ENCODE measurements around the gene FAM76A.
A peak's percentile ranks its signal among the peaks of the same experiment; 100 is the strongest.
"Not testable (repeated sequence)": the region's sequence is repeated elsewhere in the genome, so short reads cannot be mapped to it uniquely, and the experiment has no call there.

FAM76A gene

DNA sequence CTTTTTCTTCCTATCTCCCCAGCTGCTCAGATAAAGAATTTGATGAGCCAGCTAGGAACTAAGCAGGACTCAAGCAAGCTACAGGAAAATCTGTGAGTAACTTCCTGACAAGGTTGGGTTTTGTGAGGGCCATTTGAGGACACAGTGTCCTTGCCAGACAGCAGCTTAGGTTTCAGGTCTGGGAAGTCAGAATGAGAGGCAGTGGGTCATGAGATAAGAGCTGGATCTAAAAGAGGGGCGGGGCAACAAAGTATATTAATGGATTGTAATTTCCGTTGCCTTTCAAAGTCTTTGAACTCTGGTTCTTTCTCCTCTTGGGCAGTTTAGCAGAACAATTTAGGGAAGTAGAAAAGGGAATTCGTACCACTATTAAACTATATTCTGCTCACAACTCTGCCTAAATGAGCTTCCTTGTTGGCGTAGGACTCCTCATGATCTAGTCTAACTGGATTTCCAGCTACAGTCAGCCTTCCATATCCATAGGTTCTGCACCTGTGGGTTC is 63.8 kb downstream of the FAM76A start:
- H3K4me3 ChIP-seq (ENCODE audit: control insufficient read depth, low read depth, low read length): no peak overlapping the region
- TF ChIP-seq, protein P1, sequence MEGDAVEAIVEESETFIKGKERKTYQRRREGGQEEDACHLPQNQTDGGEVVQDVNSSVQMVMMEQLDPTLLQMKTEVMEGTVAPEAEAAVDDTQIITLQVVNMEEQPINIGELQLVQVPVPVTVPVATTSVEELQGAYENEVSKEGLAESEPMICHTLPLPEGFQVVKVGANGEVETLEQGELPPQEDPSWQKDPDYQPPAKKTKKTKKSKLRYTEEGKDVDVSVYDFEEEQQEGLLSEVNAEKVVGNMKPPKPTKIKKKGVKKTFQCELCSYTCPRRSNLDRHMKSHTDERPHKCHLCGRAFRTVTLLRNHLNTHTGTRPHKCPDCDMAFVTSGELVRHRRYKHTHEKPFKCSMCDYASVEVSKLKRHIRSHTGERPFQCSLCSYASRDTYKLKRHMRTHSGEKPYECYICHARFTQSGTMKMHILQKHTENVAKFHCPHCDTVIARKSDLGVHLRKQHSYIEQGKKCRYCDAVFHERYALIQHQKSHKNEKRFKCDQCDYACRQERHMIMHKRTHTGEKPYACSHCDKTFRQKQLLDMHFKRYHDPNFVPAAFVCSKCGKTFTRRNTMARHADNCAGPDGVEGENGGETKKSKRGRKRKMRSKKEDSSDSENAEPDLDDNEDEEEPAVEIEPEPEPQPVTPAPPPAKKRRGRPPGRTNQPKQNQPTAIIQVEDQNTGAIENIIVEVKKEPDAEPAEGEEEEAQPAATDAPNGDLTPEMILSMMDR (conservative IDR thresholded peaks at IDR 0.05; ENCODE audit: control insufficient read depth, insufficient read depth, low read depth, low read length): no peak
- peak; percentile 67 for DNase-seq (ENCODE audit: low read depth)

DNA sequence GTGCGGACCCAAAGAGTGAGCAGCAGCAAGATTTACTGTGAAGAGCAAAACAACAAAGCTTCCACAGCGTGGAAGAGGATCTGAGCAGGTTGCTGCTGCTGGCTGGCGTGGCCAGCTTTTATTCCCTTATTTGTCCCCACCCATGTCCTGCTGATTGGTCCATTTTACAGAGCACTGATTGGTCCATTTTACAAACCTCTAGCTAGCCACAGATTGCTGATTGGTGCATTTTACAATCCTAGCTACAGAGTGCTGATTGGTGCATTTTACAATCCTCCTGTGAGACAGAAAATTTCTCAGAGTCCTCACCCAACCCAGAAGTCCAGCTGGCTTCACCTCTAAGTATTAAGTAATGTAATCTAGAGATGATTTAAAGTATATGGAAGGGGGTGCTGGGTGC is 64.5 kb downstream of the FAM76A start:
- DNase-seq (ENCODE audit: low read depth); H3K4me3 ChIP-seq (ENCODE audit: control insufficient read depth, low read depth, low read length): not testable (repeated sequence)

DNA sequence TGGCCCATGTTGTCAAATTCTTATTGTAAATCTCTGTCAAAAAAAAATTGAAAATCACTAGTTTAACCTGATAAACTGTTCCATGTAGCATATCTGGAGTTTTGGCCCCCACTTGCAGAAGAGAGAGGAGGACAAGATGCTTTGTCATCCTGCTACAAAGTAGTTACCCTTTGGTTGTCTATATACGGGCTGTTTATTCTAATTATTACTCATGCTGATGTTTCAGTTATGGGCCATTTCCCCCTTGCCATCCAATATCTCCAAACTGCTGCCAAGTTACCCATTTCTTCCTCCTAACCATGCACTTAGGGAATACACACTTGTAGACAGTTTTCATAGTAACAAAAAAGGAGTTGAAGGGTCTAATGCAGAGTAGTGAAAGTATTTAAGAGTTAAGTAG is 69.8 kb downstream of the FAM76A start:
- DNase-seq (ENCODE audit: low read depth): no peak
- no peak overlapping the region for H3K4me3 ChIP-seq (ENCODE audit: control insufficient read depth, low read depth, low read length)
- TF ChIP-seq, protein P1 (conservative IDR thresholded peaks at IDR 0.05; ENCODE audit: control insufficient read depth, insufficient read depth, low read depth, low read length): no peak

DNA sequence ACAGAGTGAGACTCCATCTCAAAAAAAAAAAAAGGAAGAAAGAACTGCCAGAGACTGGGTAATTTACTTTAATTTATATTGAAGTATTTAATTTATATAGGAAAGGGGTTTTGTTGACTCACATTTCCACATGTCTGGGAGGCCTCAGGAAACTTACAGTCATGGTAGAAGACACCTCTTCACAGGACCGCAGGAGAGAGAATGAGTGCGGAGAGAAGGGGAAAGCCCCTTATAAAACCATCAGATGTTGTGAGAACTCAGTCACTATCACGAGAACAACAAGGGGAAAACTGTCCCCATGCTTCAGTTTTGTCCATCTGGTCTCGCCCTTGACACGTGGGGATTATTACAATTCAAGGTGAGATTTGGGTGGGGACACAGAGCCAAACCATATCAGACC is 79.0 kb downstream of the FAM76A start:
- no peak overlapping the region for H3K4me3 ChIP-seq (ENCODE audit: control insufficient read depth, low read depth, low read length)
- TF ChIP-seq, protein P1 (conservative IDR thresholded peaks at IDR 0.05; ENCODE audit: control insufficient read depth, insufficient read depth, low read depth, low read length): no peak
- no peak for DNase-seq (ENCODE audit: low read depth)

DNA sequence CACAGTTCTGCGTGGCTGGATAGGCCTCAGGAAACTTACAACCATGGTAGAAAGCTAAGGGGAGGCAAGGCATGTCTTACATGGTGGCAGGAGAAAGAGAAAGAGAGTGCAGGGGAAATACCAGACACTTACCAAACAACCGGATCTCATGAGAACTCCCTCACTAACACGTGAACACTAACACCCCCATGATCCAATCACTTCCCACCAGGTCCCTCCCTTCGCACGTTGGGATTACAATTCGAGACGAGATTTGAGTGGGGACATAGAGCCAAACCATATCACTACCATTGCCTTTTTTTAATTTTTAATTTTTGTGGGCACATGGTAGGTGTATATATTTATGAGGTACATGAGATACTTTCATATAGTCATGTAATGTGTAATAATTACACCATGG is 81.0 kb downstream of the FAM76A start:
- TF ChIP-seq, protein P1 (conservative IDR thresholded peaks at IDR 0.05; ENCODE audit: control insufficient read depth, insufficient read depth, low read depth, low read length): no peak
- DNase-seq (ENCODE audit: low read depth): no peak
- no peak overlapping the region for H3K4me3 ChIP-seq (ENCODE audit: control insufficient read depth, low read depth, low read length)

DNA sequence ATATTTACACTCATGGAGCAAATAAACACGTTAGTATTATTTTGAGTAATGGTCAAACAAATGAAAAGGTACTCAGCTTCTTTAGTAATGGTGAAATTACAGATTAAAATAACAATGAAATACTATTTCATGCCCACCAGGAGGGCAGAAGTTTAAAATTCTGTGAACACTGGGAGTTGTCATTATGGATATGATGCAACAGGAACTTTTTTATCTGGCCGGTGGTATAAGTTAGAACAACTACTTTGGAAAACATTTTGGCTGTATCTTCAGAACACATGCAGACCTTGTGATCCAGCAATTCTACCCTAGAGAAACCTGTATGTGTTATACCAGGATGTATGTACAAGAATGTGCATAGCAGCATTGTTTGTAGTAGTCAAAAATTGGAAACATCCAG is 81.6 kb downstream of the FAM76A start:
- TF ChIP-seq, protein P1 (conservative IDR thresholded peaks at IDR 0.05; ENCODE audit: control insufficient read depth, insufficient read depth, low read depth, low read length): no peak
- no peak overlapping the region for H3K4me3 ChIP-seq (ENCODE audit: control insufficient read depth, low read depth, low read length)
- DNase-seq (ENCODE audit: low read depth): no peak

DNA sequence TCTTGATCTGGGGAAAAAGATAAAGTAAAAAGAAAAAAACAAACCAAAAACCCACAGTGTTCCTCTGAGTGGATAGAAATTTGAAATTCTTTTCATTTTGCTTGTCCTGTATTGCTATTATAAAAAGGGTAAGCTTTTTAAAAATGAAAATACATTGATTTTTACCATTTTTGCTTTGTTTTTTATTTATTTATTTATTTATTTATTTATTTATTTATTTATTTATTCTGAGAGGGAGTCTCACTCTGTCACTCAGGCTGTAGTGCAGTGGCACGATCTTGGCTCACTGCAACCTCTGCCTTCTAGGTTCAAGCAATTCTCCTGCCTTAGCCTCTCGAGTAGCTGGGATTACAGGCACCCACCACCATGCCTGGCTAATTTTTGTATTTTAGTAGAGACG is 82.4 kb downstream of the FAM76A start:
- not testable (repeated sequence) for DNase-seq (ENCODE audit: low read depth); H3K4me3 ChIP-seq (ENCODE audit: control insufficient read depth, low read depth, low read length)

DNA sequence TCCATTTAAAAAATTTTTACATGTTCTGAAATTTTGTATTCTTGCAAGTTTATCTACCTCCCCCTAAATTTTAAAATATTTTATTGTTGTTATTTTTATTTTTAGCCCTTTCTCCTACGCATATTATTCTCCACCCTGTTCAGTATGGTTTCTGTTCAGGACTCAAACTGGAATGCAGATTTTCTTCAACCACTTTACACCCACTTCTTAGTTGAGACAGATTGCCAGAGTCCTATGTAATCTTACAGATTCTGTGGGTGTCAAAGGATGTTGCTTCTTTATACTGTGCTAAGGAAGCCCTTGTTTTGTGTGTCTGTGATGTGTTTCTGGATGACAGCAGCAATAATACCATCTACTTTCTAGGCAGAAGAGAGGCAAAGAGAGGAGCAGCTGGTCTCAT is 84.1 kb downstream of the FAM76A start:
- no peak for DNase-seq (ENCODE audit: low read depth)
- TF ChIP-seq, protein P1 (conservative IDR thresholded peaks at IDR 0.05; ENCODE audit: control insufficient read depth, insufficient read depth, low read depth, low read length): no peak
- H3K4me3 ChIP-seq (ENCODE audit: control insufficient read depth, low read depth, low read length): no peak overlapping the region
